ENCODE results near the gene LIMK1.

The LIMK1 gene

DNA sequence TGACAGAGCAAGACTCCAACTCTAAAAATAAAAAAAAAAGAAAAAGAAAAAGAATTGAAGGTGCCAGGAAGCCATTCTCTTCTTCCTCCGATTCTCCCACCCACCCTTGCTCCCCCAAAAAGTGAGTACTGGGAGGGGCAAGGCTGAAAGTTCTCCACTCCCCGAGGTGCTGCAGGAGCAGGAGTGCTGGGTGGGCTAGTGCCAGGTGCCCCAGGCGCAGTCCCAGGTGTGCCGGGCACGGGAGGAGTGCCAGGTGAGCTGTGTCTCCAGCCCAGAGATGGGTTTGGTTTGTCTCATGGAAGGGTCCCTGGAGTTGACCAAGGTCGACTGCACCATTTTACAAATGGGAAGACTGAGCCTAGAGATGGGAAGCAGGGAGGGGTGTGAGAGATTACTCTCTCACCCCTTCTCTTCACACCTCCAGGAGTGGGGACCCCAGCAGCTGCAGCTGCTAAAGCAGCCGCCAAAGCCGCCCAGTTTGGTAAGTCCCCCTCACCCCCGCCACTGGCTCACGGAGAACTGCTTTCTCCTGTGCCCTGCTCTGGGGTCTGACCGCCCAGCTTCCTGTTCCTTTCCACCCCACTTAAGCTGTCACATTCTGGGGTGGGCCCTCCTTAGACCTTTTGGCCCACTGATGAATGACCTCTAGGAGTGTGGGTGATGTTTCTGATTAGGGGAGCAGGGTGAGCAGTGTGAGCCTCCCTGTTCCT lies 26.2 kb upstream of the LIMK1 start:
- Histone ChIP-seq H3K9me3 (ENCODE audit: control insufficient read depth, low read length) (no peaks in the 10 kb centered on the region), H3K27ac (ENCODE audit: low read depth, low read length, severe bottlenecking) (no peak overlapping the region), H3K4me1 (ENCODE audit: control insufficient read depth, insufficient read depth, low read length, poor library complexity, severe bottlenecking) (no peaks in the 10 kb centered on the region), H3K4me3 (ENCODE audit: extremely low read depth, insufficient read depth, low read length, poor library complexity, severe bottlenecking) (no peak overlapping the region), H3K36me3 (ENCODE audit: control insufficient read depth, insufficient read depth, low read length) (no peaks in the 10 kb centered on the region)
- 83 to 92% methylated on average over 9 of the region's 11 CpGs for WGBS, 2 experiments (ENCODE audit: insufficient coverage in 2 of 2)

DNA sequence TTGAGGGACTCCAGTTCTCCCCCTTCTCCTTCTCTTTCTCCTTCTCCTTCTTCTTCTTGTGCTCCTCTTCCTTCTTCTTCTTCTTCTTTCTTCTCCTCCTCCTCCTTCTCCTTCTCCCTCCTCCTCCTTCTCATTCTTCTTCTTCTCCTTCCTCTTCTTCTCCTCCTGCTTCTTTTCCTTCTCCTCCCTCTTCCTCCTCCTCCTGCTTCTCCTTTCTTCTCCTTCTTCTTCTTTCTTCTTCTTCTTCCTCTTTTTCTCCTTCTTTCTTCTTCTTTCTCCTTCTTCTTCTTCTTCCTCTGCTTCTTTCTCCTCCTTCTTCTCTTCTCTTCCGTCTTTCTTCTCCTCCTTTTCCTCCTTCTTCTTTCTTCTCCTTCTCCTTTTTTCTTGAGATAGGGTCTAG lies 25.6 kb upstream of the LIMK1 start:
- Histone ChIP-seq H3K27ac (ENCODE audit: low read depth, low read length, severe bottlenecking) (no peak overlapping the region), H3K4me3 (ENCODE audit: extremely low read depth, insufficient read depth, low read length, poor library complexity, severe bottlenecking) (no peak overlapping the region), H3K36me3 (ENCODE audit: control insufficient read depth, insufficient read depth, low read length) (no peaks in the 10 kb centered on the region), H3K9me3 (ENCODE audit: control insufficient read depth, low read length) (no peaks in the 10 kb centered on the region), H3K4me1 (ENCODE audit: control insufficient read depth, insufficient read depth, low read length, poor library complexity, severe bottlenecking) (no peaks in the 10 kb centered on the region)
- WGBS, 2 experiments (ENCODE audit: insufficient coverage in 2 of 2), result 67 to 89% methylated on average over 1 of the region's 1 CpG

- H3K36me3 ChIP-seq (ENCODE audit: control insufficient read depth, insufficient read depth, low read length), result no peaks in the 10 kb centered on the region
Observed at GRCh38 chr7:74058486-74058885, 25.1 kb upstream of the LIMK1 start.

GRCh38 chr7:74059037-74059436 lies 24.6 kb upstream of the LIMK1 start:
- Histone ChIP-seq H3K9me3 (ENCODE audit: control insufficient read depth, low read length) (no peaks in the 10 kb centered on the region), H3K4me1 (ENCODE audit: control insufficient read depth, insufficient read depth, low read length, poor library complexity, severe bottlenecking) (no peaks in the 10 kb centered on the region), H3K4me3 (ENCODE audit: extremely low read depth, insufficient read depth, low read length, poor library complexity, severe bottlenecking) (no peak overlapping the region), H3K36me3 (ENCODE audit: control insufficient read depth, insufficient read depth, low read length) (no peaks in the 10 kb centered on the region), H3K27ac (ENCODE audit: low read depth, low read length, severe bottlenecking) (no peak overlapping the region)
- 58 to 100% methylated on average over 1 to 2 of the region's 2 CpGs for WGBS, 2 experiments (ENCODE audit: insufficient coverage in 2 of 2)

More at GRCh38 chr7:74058486-74058885, 25.1 kb upstream of the LIMK1 start:
- 85 to 92% methylated on average over 6 of the region's 7 CpGs for WGBS, 2 experiments (ENCODE audit: insufficient coverage in 2 of 2)
- Histone ChIP-seq H3K4me3 (ENCODE audit: extremely low read depth, insufficient read depth, low read length, poor library complexity, severe bottlenecking) (no peak overlapping the region), H3K27ac (ENCODE audit: low read depth, low read length, severe bottlenecking) (no peak overlapping the region), H3K4me1 (ENCODE audit: control insufficient read depth, insufficient read depth, low read length, poor library complexity, severe bottlenecking) (no peaks in the 10 kb centered on the region), H3K9me3 (ENCODE audit: control insufficient read depth, low read length) (no peaks in the 10 kb centered on the region)

DNA sequence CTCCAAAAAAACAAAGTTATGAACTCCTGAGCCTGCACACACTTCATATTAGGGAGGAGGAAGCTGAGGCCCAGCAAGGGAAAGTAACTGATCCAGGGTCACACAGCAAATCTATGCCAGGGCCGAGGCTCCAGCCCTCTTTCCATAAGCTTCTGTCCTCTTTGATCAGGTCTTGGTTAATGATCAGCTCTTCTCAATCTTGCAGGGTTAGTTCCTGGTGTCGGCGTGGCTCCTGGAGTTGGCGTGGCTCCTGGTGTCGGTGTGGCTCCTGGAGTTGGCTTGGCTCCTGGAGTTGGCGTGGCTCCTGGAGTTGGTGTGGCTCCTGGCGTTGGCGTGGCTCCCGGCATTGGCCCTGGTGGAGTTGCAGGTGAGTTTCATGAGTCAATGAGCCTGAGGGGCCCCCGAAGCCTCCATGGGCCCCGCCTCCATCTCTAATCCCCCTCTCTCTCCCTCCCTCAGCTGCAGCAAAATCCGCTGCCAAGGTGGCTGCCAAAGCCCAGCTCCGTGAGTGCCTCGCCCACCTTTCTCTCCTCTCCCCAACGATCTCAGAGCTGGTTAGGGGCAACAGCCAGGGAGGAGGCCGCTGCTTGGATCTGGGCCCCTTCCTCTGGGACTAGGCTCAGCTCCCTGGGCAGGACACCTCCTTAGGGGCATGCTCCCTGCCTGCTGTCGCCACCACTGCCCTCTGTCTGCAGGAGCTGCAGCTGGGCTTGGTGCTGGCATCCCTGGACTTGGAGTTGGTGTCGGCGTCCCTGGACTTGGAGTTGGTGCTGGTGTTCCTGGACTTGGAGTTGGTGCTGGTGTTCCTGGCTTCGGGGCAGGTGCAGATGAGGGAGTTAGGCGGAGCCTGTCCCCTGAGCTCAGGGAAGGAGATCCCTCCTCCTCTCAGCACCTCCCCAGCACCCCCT lies 23.7 kb upstream of the LIMK1 start:
- H3K4me1 ChIP-seq (ENCODE audit: control insufficient read depth, insufficient read depth, low read length, poor library complexity, severe bottlenecking), result no peaks in the 10 kb centered on the region
- H3K9me3 ChIP-seq (ENCODE audit: control insufficient read depth, low read length), result no peaks in the 10 kb centered on the region
- H3K4me3 ChIP-seq (ENCODE audit: extremely low read depth, insufficient read depth, low read length, poor library complexity, severe bottlenecking), result no peak overlapping the region
- H3K27ac ChIP-seq (ENCODE audit: low read depth, low read length, severe bottlenecking), result no peak overlapping the region
- WGBS, 2 experiments (ENCODE audit: insufficient coverage in 2 of 2), result 81 to 85% methylated on average over 9 to 14 of the region's 21 CpGs
- no peaks in the 10 kb centered on the region for H3K36me3 ChIP-seq (ENCODE audit: control insufficient read depth, insufficient read depth, low read length)

DNA sequence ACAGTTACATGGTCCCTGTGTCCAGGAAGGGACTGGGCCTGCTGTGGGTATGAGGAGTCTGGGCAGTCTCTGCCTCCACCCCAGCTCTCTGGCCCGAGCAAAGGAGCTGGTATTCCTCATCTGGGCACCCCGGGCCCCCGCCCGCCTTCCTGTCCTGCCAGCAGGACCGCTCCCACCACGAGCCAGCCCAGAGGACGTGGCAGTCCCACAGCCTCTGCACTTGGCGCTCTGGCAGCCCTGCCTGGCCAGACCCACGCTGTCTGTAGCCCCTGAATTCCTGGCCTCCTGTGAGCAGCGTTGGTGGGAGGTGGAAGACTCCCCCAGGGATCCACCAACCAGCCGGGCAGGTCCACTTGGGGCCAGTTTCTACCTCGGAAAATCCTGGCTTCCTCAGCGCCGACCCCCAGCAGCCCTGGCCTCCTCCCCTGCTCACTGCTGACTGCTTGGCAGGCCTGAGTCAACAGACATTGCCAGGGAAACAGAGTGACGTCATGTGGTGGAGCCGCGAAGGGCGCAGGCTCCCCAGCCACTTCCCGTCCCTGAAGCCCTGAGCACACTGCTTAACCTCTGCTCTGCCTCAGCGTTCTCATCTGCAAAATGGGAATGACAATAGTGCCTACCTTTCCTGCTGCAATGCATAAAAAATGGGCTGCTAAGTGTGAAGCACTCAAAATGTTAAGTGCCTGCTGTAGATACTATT lies 21.6 kb upstream of the LIMK1 start:
- Histone ChIP-seq H3K36me3 (ENCODE audit: control insufficient read depth, insufficient read depth, low read length) (no peaks in the 10 kb centered on the region), H3K4me3 (ENCODE audit: extremely low read depth, insufficient read depth, low read length, poor library complexity, severe bottlenecking) (no peak overlapping the region), H3K27ac (ENCODE audit: low read depth, low read length, severe bottlenecking) (peak overlapping the region; percentile 69), H3K9me3 (ENCODE audit: control insufficient read depth, low read length) (no peaks in the 10 kb centered on the region), H3K4me1 (ENCODE audit: control insufficient read depth, insufficient read depth, low read length, poor library complexity, severe bottlenecking) (no peaks in the 10 kb centered on the region)
- 83% methylated on average over 12 to 18 of the region's 20 CpGs for whole genome bisulfite sequencing, 2 experiments (ENCODE audit: insufficient coverage in 2 of 2)

GRCh38 chr7:74063223-74063641 lies 20.4 kb upstream of the LIMK1 start:
- WGBS, 2 experiments (ENCODE audit: insufficient coverage in 2 of 2), result 94 to 97% methylated on average over 13 to 14 of the region's 14 CpGs
- Histone ChIP-seq H3K36me3 (ENCODE audit: control insufficient read depth, insufficient read depth, low read length) (no peaks in the 10 kb centered on the region), H3K4me1 (ENCODE audit: control insufficient read depth, insufficient read depth, low read length, poor library complexity, severe bottlenecking) (no peaks in the 10 kb centered on the region), H3K9me3 (ENCODE audit: control insufficient read depth, low read length) (no peaks in the 10 kb centered on the region), H3K4me3 (ENCODE audit: extremely low read depth, insufficient read depth, low read length, poor library complexity, severe bottlenecking) (no peak overlapping the region), H3K27ac (ENCODE audit: low read depth, low read length, severe bottlenecking) (no peak overlapping the region)

DNA sequence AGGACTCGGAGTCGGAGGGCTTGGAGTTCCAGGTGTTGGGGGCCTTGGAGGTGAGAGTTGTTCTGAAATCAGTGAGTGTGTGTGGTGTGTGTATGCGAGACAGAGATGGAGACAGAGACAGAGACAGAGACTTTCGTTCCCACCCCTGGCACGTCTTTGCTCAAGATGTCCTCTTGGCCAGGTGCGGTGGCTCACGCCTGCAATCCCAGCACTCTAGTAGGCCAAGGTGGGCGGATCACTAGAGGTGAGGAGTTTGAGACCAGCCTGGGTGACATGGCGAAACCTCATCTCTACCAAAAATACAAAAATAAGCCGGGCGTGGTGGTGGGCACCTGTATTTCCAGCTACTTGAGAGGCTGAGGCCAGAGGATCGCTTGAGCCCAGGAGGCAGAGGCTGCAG lies 20.0 kb upstream of the LIMK1 start:
- no peaks in the 10 kb centered on the region for H3K36me3 ChIP-seq (ENCODE audit: control insufficient read depth, insufficient read depth, low read length)
- no peak overlapping the region for H3K4me3 ChIP-seq (ENCODE audit: extremely low read depth, insufficient read depth, low read length, poor library complexity, severe bottlenecking)
- no peak overlapping the region for H3K27ac ChIP-seq (ENCODE audit: low read depth, low read length, severe bottlenecking)
- 88 to 92% methylated on average over 12 of the region's 12 CpGs for WGBS, 2 experiments (ENCODE audit: insufficient coverage in 2 of 2)
- H3K4me1 ChIP-seq (ENCODE audit: control insufficient read depth, insufficient read depth, low read length, poor library complexity, severe bottlenecking), result no peaks in the 10 kb centered on the region
- H3K9me3 ChIP-seq (ENCODE audit: control insufficient read depth, low read length), result no peaks in the 10 kb centered on the region

DNA sequence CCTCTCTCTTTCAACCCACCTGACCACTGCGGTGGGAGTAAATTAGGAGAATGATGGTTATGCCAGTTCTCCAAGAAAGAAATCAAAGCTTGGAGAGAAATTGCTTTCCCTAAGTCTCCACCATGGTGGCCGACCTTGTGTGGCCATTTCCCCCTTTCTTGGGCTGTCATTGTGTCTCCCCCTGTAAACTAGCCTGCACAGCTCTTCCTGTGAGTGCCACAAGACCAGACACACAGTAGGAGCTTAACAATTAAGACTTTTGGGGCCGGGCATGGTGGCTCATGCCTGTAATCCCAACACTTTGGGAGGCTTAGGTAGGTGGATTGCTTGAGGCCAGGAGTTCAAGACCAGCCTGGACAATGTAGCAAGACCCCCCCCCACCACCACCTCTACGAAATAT lies 18.9 kb upstream of the LIMK1 start:
- Histone ChIP-seq H3K4me1 (ENCODE audit: control insufficient read depth, insufficient read depth, low read length, poor library complexity, severe bottlenecking) (no peaks in the 10 kb centered on the region), H3K4me3 (ENCODE audit: extremely low read depth, insufficient read depth, low read length, poor library complexity, severe bottlenecking) (no peak overlapping the region), H3K27ac (ENCODE audit: low read depth, low read length, severe bottlenecking) (no peak overlapping the region), H3K9me3 (ENCODE audit: control insufficient read depth, low read length) (no peaks in the 10 kb centered on the region), H3K36me3 (ENCODE audit: control insufficient read depth, insufficient read depth, low read length) (no peaks in the 10 kb centered on the region)
- WGBS, 2 experiments (ENCODE audit: insufficient coverage in 2 of 2), result 61 to 67% methylated on average over 1 to 2 of the region's 4 CpGs

- 83 to 85% methylated on average over 1 to 3 of the region's 3 CpGs for WGBS, 2 experiments (ENCODE audit: insufficient coverage in 2 of 2)
- Histone ChIP-seq H3K4me3 (ENCODE audit: extremely low read depth, insufficient read depth, low read length, poor library complexity, severe bottlenecking) (no peak overlapping the region), H3K4me1 (ENCODE audit: control insufficient read depth, insufficient read depth, low read length, poor library complexity, severe bottlenecking) (no peaks in the 10 kb centered on the region)
Observed at GRCh38 chr7:74066626-74067025, 17.0 kb upstream of the LIMK1 start.

More at GRCh38 chr7:74066626-74067025, 17.0 kb upstream of the LIMK1 start:
- Histone ChIP-seq H3K36me3 (ENCODE audit: control insufficient read depth, insufficient read depth, low read length) (no peaks in the 10 kb centered on the region), H3K9me3 (ENCODE audit: control insufficient read depth, low read length) (no peaks in the 10 kb centered on the region), H3K27ac (ENCODE audit: low read depth, low read length, severe bottlenecking) (no peak overlapping the region)
